Mesendoderm (in vitro differentiated cells): Measurements from ENCODE around the gene DCST2. TPM values are rescaled to one million over a fixed set of nuclear protein-coding genes. Genes with fewer than 3 reads are reported as not detected.

Source experiments
- DNase-seq: peaks from one replicate; pipeline ENCODE4 v3.0.0; 2013
- H2AK5ac ChIP-seq: 2 replicates; pipeline ENCODE4 v1.6.1; 2013; ENCODE audit warnings: low read length, inconsistent platforms
- H2BK120ac ChIP-seq: 2 replicates; pipeline ENCODE4 v1.6.1; 2013; ENCODE audit warnings: low read depth, mild to moderate bottlenecking, low read length, moderate library complexity, mixed read lengths
- H2BK15ac ChIP-seq: replicated peaks from 2 replicates; pipeline ENCODE4 v1.6.1; 2013; ENCODE audit warnings: low read depth, mild to moderate bottlenecking, moderate library complexity
- H2BK5ac ChIP-seq: 2 replicates; pipeline ENCODE4 v1.6.1; 2013; ENCODE audit warnings: low read length, inconsistent platforms
- H3K18ac ChIP-seq: 2 replicates; pipeline ENCODE4 v1.6.1; 2013; ENCODE audit warnings: mild to moderate bottlenecking, low read length, mixed read lengths
- H3K23ac ChIP-seq: one replicate; pipeline ENCODE4 v1.6.1; 2013; ENCODE audit warnings: low read length
- H3K27ac ChIP-seq: 2 replicates; pipeline ENCODE4 v1.5.1; 2013; ENCODE audit warnings: low read depth, mild to moderate bottlenecking, inconsistent platforms, low read length, moderate library complexity
- H3K27me3 ChIP-seq: 2 replicates; pipeline ENCODE4 v1.6.1; 2013; ENCODE audit warnings: low read length, control low read depth, mild to moderate bottlenecking, inconsistent platforms; ENCODE audit not compliant: insufficient read depth, poor library complexity
- H3K36me3 ChIP-seq: 2 replicates; pipeline ENCODE4 v1.6.1; 2013; ENCODE audit warnings: low read length, inconsistent platforms; ENCODE audit not compliant: control insufficient read depth, insufficient read depth
- H3K4ac ChIP-seq: one replicate; pipeline ENCODE4 v1.6.1; 2013; ENCODE audit warnings: low read depth, mild to moderate bottlenecking, low read length, moderate library complexity
- H3K4me1 ChIP-seq: 2 replicates; pipeline ENCODE4 v1.6.1; 2013; ENCODE audit warnings: low read depth, low read length, inconsistent platforms; ENCODE audit not compliant: control insufficient read depth
- H3K4me2 ChIP-seq: 2 replicates; pipeline ENCODE4 v1.6.1; 2013; ENCODE audit warnings: low read length
- H3K4me3 ChIP-seq: 2 replicates; pipeline ENCODE4 v1.5.1; 2013; ENCODE audit warnings: mild to moderate bottlenecking, low read length
- H3K56ac ChIP-seq: one replicate; pipeline ENCODE4 v1.6.1; 2013; ENCODE audit warnings: low read length
- H3K79me1 ChIP-seq: 2 replicates; pipeline ENCODE4 v1.6.1; 2013; ENCODE audit warnings: low read length, inconsistent platforms
- H3K79me2 ChIP-seq: 2 replicates; pipeline ENCODE4 v1.6.1; 2013; ENCODE audit warnings: mild to moderate bottlenecking, low read length; ENCODE audit not compliant: control insufficient read depth, insufficient read depth
- H3K9ac ChIP-seq: 2 replicates; pipeline ENCODE4 v1.6.1; 2013; ENCODE audit warnings: low read length, inconsistent platforms
- H4K5ac ChIP-seq: one replicate; pipeline ENCODE4 v1.6.1; 2013; ENCODE audit warnings: low read length
- H4K8ac ChIP-seq: one replicate; pipeline ENCODE4 v1.6.1; 2013; ENCODE audit warnings: low read depth, mild to moderate bottlenecking, control low read depth, low read length, moderate library complexity
- WGBS: extraction: QIAGEN DNeasy Blood & Tissue Kit; methylation state at CpG from one replicate; pipeline ENCODE4 v1.1.7; 2013; ENCODE audit warnings: low lambda C conversion rate, missing lambda C conversion rate; ENCODE audit not compliant: insufficient coverage; ENCODE audit errors: extremely low coverage; 5-methylcytosine and 5-hydroxymethylcytosine counted together
- polyA plus RNA-seq, 2 experiments: library from polyadenylated mRNA; stranded (reverse); fragments of 200-250 nt; gene quantifications; one replicate each; pipeline ENCODE4 v1.2.3, GENCODE V29; 2013

DCST2 gene
- 0.03 TPM for polyA plus RNA-seq (2013, experiment 1 of 2)
- polyA plus RNA-seq (2013, experiment 2 of 2) = 0.03 TPM

DNA sequence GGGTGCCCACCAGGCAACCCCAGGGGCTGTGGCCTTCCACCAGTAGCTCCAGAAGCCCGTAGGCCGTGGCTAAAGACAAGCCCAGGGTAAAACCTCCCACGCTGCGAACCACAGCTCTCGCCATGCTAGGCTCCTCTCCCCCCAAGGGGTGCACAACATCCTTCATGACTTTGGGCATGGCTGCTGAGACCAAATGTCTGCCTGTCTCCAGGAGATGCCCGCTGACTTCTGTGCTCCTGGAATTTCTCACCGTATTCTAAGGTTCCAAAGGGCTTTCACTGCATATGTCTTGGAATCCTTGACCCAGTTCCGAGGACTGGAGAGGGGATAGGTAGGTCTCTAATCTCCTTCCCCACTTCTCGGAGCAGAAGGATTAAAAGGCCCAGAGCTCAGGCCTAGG is at the start of gene DCST2, which contains the start of gene DCST1:
TSS of gene DCST2 (minus strand) at position 258 of the 400 bp plus-strand sequence. CDS start at position 178, 80 bp downstream.
TSS of gene DCST1 (plus strand) at position 301 of the 400 bp plus-strand sequence. CDS start 213 bp downstream, outside the sequence.
- Histone ChIP-seq H3K4me2 (no peak within 1 kb of the TSS), H3K27me3 (no peaks in the 10 kb centered on the region), H3K23ac (peak within 1 kb of the TSS; percentile 57), H4K8ac (no peak within 1 kb of the TSS), H3K79me1 (no peaks in the 10 kb centered on the region), H2BK5ac (no peak within 1 kb of the TSS), H2AK5ac (no peak within 1 kb of the TSS), H2BK15ac (no peak within 1 kb of the TSS), H3K27ac (no peak within 1 kb of the TSS), H4K5ac (no peak within 1 kb of the TSS), H3K18ac (no peak within 1 kb of the TSS), H3K4ac (no peak within 1 kb of the TSS), H3K36me3 (no peaks in the 10 kb centered on the region), H3K79me2 (no peaks in the 10 kb centered on the region), H3K9ac (no peak within 1 kb of the TSS), H3K56ac (no peak within 1 kb of the TSS), H3K4me3 (no peak within 1 kb of the TSS), H3K4me1 (no peaks in the 10 kb centered on the region), H2BK120ac (no peak within 1 kb of the TSS)
- no peak for DNase-seq
- WGBS = no CpG with 5 or more reads among the region's 9 CpGs

- no peak overlapping the region for H3K4me3 ChIP-seq
- H3K9ac ChIP-seq = no peak overlapping the region
- no peak overlapping the region for H2AK5ac ChIP-seq
- H3K4ac ChIP-seq = no peak overlapping the region
- no peaks in the 10 kb centered on the region for H3K79me1 ChIP-seq
- no peaks in the 10 kb centered on the region for H3K4me1 ChIP-seq
- no peak overlapping the region for H3K18ac ChIP-seq
- DNase-seq = no peak
- H2BK120ac ChIP-seq = no peak overlapping the region
- peaks cover 41% of the 10 kb centered on the region for H3K27me3 ChIP-seq
- WGBS = no CpG with 5 or more reads among the region's 6 CpGs
- no peaks in the 10 kb centered on the region for H3K36me3 ChIP-seq
- H4K8ac ChIP-seq = no peak overlapping the region
- no peak overlapping the region for H2BK5ac ChIP-seq
- no peak overlapping the region for H3K23ac ChIP-seq
- no peak overlapping the region for H4K5ac ChIP-seq
- H3K79me2 ChIP-seq = no peaks in the 10 kb centered on the region
- no peak overlapping the region for H2BK15ac ChIP-seq
- H3K56ac ChIP-seq = no peak overlapping the region
- no peak overlapping the region for H3K4me2 ChIP-seq
- no peak overlapping the region for H3K27ac ChIP-seq
These were observed 49.5 kb upstream of the DCST2 start for GRCh38 chr1:155083052-155083541.

- Histone ChIP-seq H3K79me1 (no peaks in the 10 kb centered on the region), H3K36me3 (no peaks in the 10 kb centered on the region), H2BK15ac (no peak overlapping the region), H3K18ac (no peak overlapping the region), H3K4me1 (no peaks in the 10 kb centered on the region), H3K9ac (no peak overlapping the region), H3K23ac (no peak overlapping the region), H3K79me2 (no peaks in the 10 kb centered on the region), H4K8ac (no peak overlapping the region), H2BK120ac (no peak overlapping the region), H3K4me2 (no peak overlapping the region), H3K27ac (no peak overlapping the region), H4K5ac (no peak overlapping the region), H3K56ac (no peak overlapping the region), H3K27me3 (peaks cover 41% of the 10 kb centered on the region), H3K4me3 (no peak overlapping the region), H2BK5ac (no peak overlapping the region), H2AK5ac (no peak overlapping the region), H3K4ac (no peak overlapping the region)
- WGBS = no CpG with 5 or more reads among the region's 36 CpGs
- no peak for DNase-seq
These were observed 48.9 kb upstream of the DCST2 start for GRCh38 chr1:155082301-155083051.

DNA sequence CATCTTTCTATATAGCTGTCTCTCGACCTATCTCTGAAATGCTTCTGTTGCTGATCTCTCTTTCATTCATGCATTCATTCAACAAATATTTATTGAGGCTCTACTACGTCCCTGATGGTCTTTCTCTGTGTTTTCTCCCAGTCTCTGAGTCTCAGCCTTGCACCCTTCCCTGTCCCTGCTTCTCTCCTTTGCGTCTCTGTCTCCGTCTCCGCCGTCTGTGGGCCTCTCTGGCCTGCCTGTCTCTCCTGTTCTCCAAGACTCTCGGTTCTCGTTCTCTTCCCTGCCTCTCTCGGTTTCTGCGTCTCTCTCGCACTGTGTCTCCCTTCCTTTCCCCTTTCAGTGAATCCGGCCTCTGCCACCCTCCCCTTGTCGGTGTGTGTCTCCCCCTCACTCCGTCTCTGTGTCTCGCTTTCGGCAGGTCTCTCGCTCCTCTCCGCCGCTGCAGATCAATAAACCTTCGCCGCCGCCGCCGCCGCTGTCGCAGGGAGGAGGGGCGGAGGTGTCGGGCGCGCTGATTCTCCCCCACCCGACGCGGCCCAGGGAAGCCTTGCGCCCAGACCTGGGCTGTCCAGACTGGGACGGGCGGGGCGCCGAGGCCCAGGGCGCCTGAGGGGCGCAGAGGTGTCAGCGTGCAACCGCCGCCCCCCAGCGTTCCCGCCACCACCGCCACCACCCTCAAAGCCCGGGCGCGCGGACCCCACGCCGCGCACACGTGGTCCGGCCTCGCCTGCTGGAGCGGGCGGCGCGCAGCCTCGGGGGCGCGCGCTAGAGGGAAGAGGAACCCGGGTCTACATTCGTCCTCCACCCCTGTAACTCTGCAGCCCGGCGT is 48.1 kb upstream of the DCST2 start:
- Histone ChIP-seq H2BK15ac (no peak overlapping the region), H3K79me2 (no peaks in the 10 kb centered on the region), H3K27me3 (peaks cover 41% of the 10 kb centered on the region), H3K18ac (no peak overlapping the region), H3K9ac (peak overlapping the region; percentile 44), H3K4ac (no peak overlapping the region), H2BK5ac (no peak overlapping the region), H3K23ac (no peak overlapping the region), H3K4me1 (no peaks in the 10 kb centered on the region), H3K4me2 (peak overlapping the region; percentile 44), H3K56ac (peak overlapping the region; percentile 62), H3K79me1 (no peaks in the 10 kb centered on the region), H3K4me3 (no peak overlapping the region), H3K27ac (no peak overlapping the region), H3K36me3 (no peaks in the 10 kb centered on the region), H2BK120ac (no peak overlapping the region), H4K5ac (no peak overlapping the region), H2AK5ac (no peak overlapping the region), H4K8ac (no peak overlapping the region)
- no peak for DNase-seq
- no CpG with 5 or more reads among the region's 68 CpGs for WGBS

- no peak overlapping the region for H2BK5ac ChIP-seq
- peaks cover 41% of the 10 kb centered on the region for H3K27me3 ChIP-seq
- H4K8ac ChIP-seq = no peak overlapping the region
- DNase-seq = peak; percentile 68
- H3K18ac ChIP-seq = no peak overlapping the region
- H3K9ac ChIP-seq = peak overlapping the region; percentile 56
- no peak overlapping the region for H3K4ac ChIP-seq
- H2BK120ac ChIP-seq = no peak overlapping the region
- H3K4me3 ChIP-seq = no peak overlapping the region
- H3K23ac ChIP-seq = no peak overlapping the region
- H3K4me1 ChIP-seq = no peaks in the 10 kb centered on the region
- WGBS = no CpG with 5 or more reads among the region's 71 CpGs
- H3K4me2 ChIP-seq = peak overlapping the region; percentile 64
- H3K56ac ChIP-seq = peak overlapping the region; percentile 73
- H3K79me1 ChIP-seq = no peaks in the 10 kb centered on the region
- H4K5ac ChIP-seq = no peak overlapping the region
- no peak overlapping the region for H2BK15ac ChIP-seq
- H2AK5ac ChIP-seq = no peak overlapping the region
- H3K27ac ChIP-seq = no peak overlapping the region
- H3K79me2 ChIP-seq = no peaks in the 10 kb centered on the region
- no peaks in the 10 kb centered on the region for H3K36me3 ChIP-seq
These were observed 47.0 kb upstream of the DCST2 start for GRCh38 chr1:155080312-155081228.
